Neural progenitor cell (in vitro differentiated cells): Measurements from ENCODE around the gene TBC1D13.

Experiments used
- EZH2 ChIP-seq: fragments of 200-600 bp; sonication (generic); IDR thresholded peaks from 2 replicates; pipeline ENCODE4 v1.6.1; 2017; ENCODE audit warnings: antibody characterized with exemption, mild to moderate bottlenecking, moderate library complexity
- EZH2phosphoT487 ChIP-seq: fragments of 200-600 bp; sonication (generic); IDR thresholded peaks from 2 replicates; pipeline ENCODE4 v1.6.1; 2017; ENCODE audit warnings: antibody characterized with exemption
- TF ChIP-seq, protein P1 (sequence below): fragments of 200-600 bp; sonication (generic); IDR thresholded peaks from 2 replicates; pipeline ENCODE4 v1.5.1; 2017; ENCODE audit warnings: antibody characterized with exemption, mild to moderate bottlenecking

GRCh38 chr9:128828267-128828666, 41.2 kb downstream of the TBC1D13 start:
- TF ChIP-seq, protein P1, sequence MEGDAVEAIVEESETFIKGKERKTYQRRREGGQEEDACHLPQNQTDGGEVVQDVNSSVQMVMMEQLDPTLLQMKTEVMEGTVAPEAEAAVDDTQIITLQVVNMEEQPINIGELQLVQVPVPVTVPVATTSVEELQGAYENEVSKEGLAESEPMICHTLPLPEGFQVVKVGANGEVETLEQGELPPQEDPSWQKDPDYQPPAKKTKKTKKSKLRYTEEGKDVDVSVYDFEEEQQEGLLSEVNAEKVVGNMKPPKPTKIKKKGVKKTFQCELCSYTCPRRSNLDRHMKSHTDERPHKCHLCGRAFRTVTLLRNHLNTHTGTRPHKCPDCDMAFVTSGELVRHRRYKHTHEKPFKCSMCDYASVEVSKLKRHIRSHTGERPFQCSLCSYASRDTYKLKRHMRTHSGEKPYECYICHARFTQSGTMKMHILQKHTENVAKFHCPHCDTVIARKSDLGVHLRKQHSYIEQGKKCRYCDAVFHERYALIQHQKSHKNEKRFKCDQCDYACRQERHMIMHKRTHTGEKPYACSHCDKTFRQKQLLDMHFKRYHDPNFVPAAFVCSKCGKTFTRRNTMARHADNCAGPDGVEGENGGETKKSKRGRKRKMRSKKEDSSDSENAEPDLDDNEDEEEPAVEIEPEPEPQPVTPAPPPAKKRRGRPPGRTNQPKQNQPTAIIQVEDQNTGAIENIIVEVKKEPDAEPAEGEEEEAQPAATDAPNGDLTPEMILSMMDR: no peak
- no peak for TF ChIP-seq EZH2phosphoT487
- no peak for TF ChIP-seq EZH2
